ENCODE measurements around the gene SMIM5.

Gene SMIM5

GRCh38 chr17:75603123-75603522 is 30.1 kb upstream of the SMIM5 start:
- DNase-seq (ENCODE audit: low read depth) = no peak

GRCh38 chr17:75604034-75604695 is 29.1 kb upstream of the SMIM5 start:
- DNase-seq (ENCODE audit: low read depth) = no peak

- no peak for DNase-seq (ENCODE audit: low read depth)
Observed at GRCh38 chr17:75605790-75606189, 27.4 kb upstream of the SMIM5 start.

GRCh38 chr17:75607086-75607485 is 26.1 kb upstream of the SMIM5 start:
- no peak for DNase-seq (ENCODE audit: low read depth)

- DNase-seq (ENCODE audit: low read depth) = no peak
Observed at GRCh38 chr17:75610103-75610984, 22.9 kb upstream of the SMIM5 start.

- DNase-seq (ENCODE audit: low read depth) = no peak
Observed at GRCh38 chr17:75611851-75612429, 21.3 kb upstream of the SMIM5 start.

- DNase-seq (ENCODE audit: low read depth) = no peak
Observed at GRCh38 chr17:75612906-75613626, 20.2 kb upstream of the SMIM5 start.

GRCh38 chr17:75614006-75614405 is 19.2 kb upstream of the SMIM5 start:
- no peak for DNase-seq (ENCODE audit: low read depth)

- DNase-seq (ENCODE audit: low read depth) = no peak
Observed at GRCh38 chr17:75614556-75615270, 18.5 kb upstream of the SMIM5 start.

- no peak for DNase-seq (ENCODE audit: low read depth)
Observed at GRCh38 chr17:75615301-75615700, 17.9 kb upstream of the SMIM5 start.

- DNase-seq (ENCODE audit: low read depth) = no peak
Observed at GRCh38 chr17:75616521-75617122, 16.6 kb upstream of the SMIM5 start.

GRCh38 chr17:75617218-75617617 is 16.0 kb upstream of the SMIM5 start:
- no peak for DNase-seq (ENCODE audit: low read depth)

GRCh38 chr17:75617675-75618074 is 15.6 kb upstream of the SMIM5 start:
- no peak for DNase-seq (ENCODE audit: low read depth)

GRCh38 chr17:75619506-75620431 is 13.5 kb upstream of the SMIM5 start:
- DNase-seq (ENCODE audit: low read depth) = no peak

- no peak for DNase-seq (ENCODE audit: low read depth)
Observed at GRCh38 chr17:75621489-75621888, 11.7 kb upstream of the SMIM5 start.

GRCh38 chr17:75622076-75622475 is 11.2 kb upstream of the SMIM5 start:
- DNase-seq (ENCODE audit: low read depth) = no peak

- no peak for DNase-seq (ENCODE audit: low read depth)
Observed at GRCh38 chr17:75622771-75623273, 10.4 kb upstream of the SMIM5 start.

- DNase-seq (ENCODE audit: low read depth) = no peak
Observed at GRCh38 chr17:75623386-75623785, 9.8 kb upstream of the SMIM5 start.

- DNase-seq (ENCODE audit: low read depth) = no peak
Observed at GRCh38 chr17:75624021-75624420, 9.2 kb upstream of the SMIM5 start.

GRCh38 chr17:75624714-75625345 is 8.4 kb upstream of the SMIM5 start:
- no peak for DNase-seq (ENCODE audit: low read depth)

All from stimulated activated CD8-positive, alpha-beta memory T cell treated with anti-CD3 and anti-CD28 coated beads, Interleukin-4, amount 100 ng/mL, for 24 hours (primary cell).